ENCODE results near the gene EFCAB13. TPM values are rescaled to one million over a fixed set of nuclear protein-coding genes. Genes with fewer than 3 reads are reported as not detected.
A peak's percentile ranks its signal among the peaks of the same experiment; 100 is the strongest.
"Not testable (repeated sequence)": the region's sequence is repeated elsewhere in the genome, so short reads cannot be mapped to it uniquely, and the experiment has no call there.

Gene EFCAB13
- total RNA-seq, 2 experiments from 2014 or later = 5.9 to 9.1 TPM

- Mint-ChIP-seq H3K36me3 (no peaks in the 10 kb centered on the region), H3K27ac (no peak overlapping the region), H3K4me1 (peaks cover 15% of the 10 kb centered on the region), H3K27me3 (peaks cover 29% of the 10 kb centered on the region), H3K9me3 (ENCODE audit: low read depth) (peaks cover 5% of the 10 kb centered on the region), H3K4me3 (no peak overlapping the region)
- DNase-seq (no peak), ATAC-seq (no peak)
- CTCF ChIA-PET = no interaction called here
These were observed 2.8 kb upstream of the EFCAB13 start for GRCh38 chr17:47320879-47321502.

DNA sequence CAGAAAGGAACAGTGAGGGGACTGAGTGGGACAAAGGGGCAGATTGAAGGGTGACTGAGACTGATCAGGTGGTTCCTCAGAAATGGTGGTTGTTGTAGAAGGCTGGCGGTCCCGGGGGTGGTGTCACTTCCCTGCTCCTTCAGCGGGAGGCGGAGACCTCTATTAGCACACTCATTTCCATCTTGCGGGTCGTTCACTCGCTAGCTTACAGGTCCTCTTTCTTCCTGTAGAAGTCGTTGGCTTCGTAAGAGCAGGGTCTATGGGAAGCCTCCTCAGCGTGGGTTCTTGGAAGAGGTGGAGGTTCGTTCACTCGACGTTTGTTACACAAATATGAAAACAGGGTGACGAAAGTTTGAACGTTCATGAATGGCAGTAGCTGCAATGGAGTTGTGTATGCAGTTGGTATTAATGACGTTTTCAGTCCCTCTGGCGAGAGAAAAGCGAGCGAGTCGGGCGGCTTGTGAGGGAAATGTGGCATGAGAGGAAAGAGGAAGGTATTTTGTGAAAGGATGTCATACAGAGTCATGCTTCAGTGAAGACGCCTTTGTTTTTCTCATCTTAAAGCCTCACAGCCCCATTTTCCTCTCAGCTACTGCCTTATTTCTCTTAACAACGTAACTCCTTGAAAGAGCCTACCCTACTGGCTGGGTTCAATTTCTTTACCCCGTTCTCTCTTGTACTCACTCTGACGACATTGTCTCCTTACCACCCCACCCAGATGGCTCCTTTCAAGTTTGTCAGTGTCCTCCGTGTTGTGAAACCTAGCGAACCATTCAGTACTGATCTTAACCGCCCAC is 667 bp downstream of the EFCAB13 start:
- DNase-seq (peak; percentile 82), ATAC-seq (peak; percentile 73)
- Mint-ChIP-seq H3K4me3 (peak overlapping the region; percentile 98), H3K36me3 (no peaks in the 10 kb centered on the region), H3K4me1 (peaks cover 15% of the 10 kb centered on the region), H3K9me3 (ENCODE audit: low read depth) (peaks cover 5% of the 10 kb centered on the region), H3K27me3 (peaks cover 21% of the 10 kb centered on the region), H3K27ac (peak overlapping the region; percentile 94)
- CTCF ChIA-PET = interaction anchor here (0.8 to 3.7 kb wide), 7 partner anchors 9 to 1630 kb away, joined by 3 to 14 read pairs (median 3); no protein-coding TSS in a partner anchor

DNA sequence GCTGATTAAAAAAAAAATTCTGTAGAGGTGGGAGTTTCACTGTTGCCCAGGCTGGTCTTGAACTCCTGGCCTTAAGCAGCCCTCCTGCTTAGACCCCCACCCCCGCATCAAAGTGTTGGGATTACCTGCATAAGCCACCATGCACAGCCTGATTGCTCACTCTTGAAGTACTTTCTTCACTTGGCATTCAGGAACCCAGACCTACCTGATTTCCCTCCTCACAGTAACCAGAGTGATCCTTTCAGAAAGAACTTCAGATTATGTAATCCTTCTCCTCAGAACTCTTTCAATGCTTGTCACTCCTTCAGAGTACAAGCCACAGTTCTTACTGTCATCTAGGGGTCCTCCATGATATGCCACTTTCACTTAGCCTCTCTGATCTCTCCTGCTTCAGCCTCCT is 1.4 kb downstream of the EFCAB13 start:
- Mint-ChIP-seq H3K4me1 (peaks cover 15% of the 10 kb centered on the region), H3K27ac (peak overlapping the region; percentile 41), H3K27me3 (peaks cover 20% of the 10 kb centered on the region), H3K9me3 (ENCODE audit: low read depth) (peaks cover 5% of the 10 kb centered on the region), H3K4me3 (peak overlapping the region; percentile 98), H3K36me3 (peaks cover 1% of the 10 kb centered on the region)
- no peak for ATAC-seq
- no peak for DNase-seq
- CTCF ChIA-PET = interaction anchor here (0.8 to 3.7 kb wide), 4 partner anchors 10 to 290 kb away, joined by 3 to 14 read pairs (median 6); no protein-coding TSS in a partner anchor

DNA sequence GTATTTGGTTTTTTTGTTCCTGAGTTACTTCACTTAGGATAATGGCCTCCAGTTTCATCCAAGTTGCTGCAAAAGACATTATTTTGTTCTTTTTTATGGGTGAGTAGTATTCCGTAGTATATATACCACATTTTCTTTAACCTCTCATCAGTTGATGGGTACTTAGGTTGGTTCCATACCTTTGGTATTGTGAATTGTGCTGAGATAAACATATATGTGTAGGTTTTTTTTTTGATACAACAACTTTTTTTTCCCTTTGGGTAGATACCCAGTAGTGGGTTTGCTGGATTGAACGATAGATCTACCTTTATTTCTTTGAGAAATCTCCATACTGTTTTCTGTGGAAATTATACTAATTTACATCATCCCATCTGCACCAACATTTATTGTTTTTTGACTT is 6.8 kb downstream of the EFCAB13 start:
- no peak overlapping the region for H3K4me3 Mint-ChIP-seq
- DNase-seq (no peak), ATAC-seq (no peak)
- CTCF ChIA-PET = interaction anchor here (1.7 kb wide), 1 partner anchor 32 kb away, joined by 4 read pairs; no protein-coding TSS in a partner anchor
- H3K9me3 Mint-ChIP-seq (ENCODE audit: low read depth) = no peaks in the 10 kb centered on the region
- H3K27ac Mint-ChIP-seq = no peak overlapping the region
- peaks cover under 1% of the 10 kb centered on the region for H3K4me1 Mint-ChIP-seq
- H3K36me3 Mint-ChIP-seq = peaks cover 17% of the 10 kb centered on the region
- H3K27me3 Mint-ChIP-seq = peaks cover under 1% of the 10 kb centered on the region

DNA sequence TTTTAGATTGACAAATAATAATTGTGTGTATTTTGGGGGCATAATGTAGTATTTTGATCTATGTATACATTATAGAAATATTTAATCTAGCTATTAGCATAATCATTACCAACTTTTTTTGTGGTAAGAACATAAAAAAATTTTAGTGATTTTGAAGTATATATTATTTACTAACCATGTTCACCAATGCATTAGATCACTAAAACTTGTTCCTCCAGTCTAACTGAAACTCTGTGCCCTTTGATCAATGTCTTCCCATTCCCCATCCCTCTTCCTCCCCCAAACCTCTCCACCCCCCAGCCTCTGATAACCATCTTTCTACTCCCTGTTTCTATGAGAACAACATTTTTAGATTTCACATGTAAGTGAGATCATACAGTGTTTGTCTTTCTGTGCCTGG is 8.5 kb downstream of the EFCAB13 start:
- CTCF ChIA-PET = interaction anchor here (1.5 kb wide), 1 partner anchor 8 kb away, joined by 4 read pairs; no protein-coding TSS in a partner anchor
- ATAC-seq (no peak), DNase-seq (no peak)
- no peak overlapping the region for H3K4me3 Mint-ChIP-seq
- H3K27ac Mint-ChIP-seq = no peak overlapping the region
- no peaks in the 10 kb centered on the region for H3K4me1 Mint-ChIP-seq
- peaks cover 17% of the 10 kb centered on the region for H3K36me3 Mint-ChIP-seq
- H3K27me3 Mint-ChIP-seq = no peaks in the 10 kb centered on the region
- no peaks in the 10 kb centered on the region for H3K9me3 Mint-ChIP-seq (ENCODE audit: low read depth)

DNA sequence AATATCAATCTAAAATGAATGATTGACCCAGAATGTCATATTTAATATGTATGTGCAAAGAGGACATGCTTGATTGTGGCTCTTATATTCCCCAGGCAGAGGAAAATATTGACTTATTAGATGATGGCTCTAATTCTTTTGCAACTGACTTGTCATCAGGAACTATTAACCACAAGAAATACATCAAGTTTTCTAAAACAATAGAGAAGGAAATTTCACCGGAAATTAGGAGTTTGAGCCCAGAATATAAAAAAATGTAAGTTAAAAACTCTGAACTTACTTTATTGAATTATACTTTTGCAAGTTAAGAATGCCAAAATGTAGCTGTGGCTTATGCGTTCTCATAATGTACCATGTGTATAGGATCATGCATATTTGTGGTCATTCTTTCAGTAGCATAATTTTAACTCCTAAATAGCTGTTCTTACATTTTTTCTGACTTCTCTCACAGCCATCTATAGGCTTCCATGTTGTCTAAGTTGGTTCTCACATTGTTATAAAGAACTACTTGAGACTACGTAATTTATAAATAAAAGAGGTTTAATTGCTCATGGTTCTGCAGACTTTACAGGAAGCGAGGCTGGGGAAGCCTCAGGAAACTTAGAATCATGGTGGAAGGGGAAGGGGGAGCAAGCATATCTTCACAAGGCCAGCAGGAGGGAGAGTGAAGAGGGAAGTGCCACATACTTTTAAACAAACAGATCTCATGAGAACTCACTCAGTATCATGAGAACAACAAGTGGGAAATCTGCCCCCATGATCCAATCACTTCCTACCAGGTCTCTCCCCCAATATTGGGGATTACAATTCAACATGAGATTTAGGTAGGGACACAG is 11.6 kb downstream of the EFCAB13 start:
- no peaks in the 10 kb centered on the region for H3K9me3 Mint-ChIP-seq (ENCODE audit: low read depth)
- H3K4me3 Mint-ChIP-seq = no peak overlapping the region
- H3K4me1 Mint-ChIP-seq = no peaks in the 10 kb centered on the region
- H3K27me3 Mint-ChIP-seq = no peaks in the 10 kb centered on the region
- CTCF ChIA-PET = interaction anchor here (1.3 kb wide), 1 partner anchor 20 kb away, joined by 3 read pairs; no protein-coding TSS in a partner anchor
- ATAC-seq = no peak
- no peak overlapping the region for H3K27ac Mint-ChIP-seq
- DNase-seq = no peak
- peaks cover 18% of the 10 kb centered on the region for H3K36me3 Mint-ChIP-seq

DNA sequence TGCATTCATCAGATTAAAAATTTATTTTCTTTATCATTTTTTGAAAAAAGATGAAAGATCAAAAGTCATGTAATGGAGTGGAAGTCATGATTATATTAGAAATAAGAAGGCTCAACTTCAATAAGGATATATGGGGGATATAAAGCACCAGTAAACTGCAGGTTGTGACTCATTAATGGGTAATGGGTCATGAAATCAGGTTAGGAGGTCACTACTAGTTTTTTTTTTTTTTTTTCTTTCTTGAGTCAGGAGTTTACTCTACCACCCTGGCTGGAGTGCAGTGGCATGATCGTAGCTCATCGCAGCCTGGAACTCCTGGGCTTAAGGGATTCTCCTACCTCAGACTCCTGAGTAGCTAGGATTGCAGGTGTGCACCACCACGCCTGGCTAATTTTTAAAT is 14.3 kb downstream of the EFCAB13 start:
- Mint-ChIP-seq H3K9me3 (ENCODE audit: low read depth) (no peaks in the 10 kb centered on the region), H3K27me3 (no peaks in the 10 kb centered on the region), H3K4me1 (no peaks in the 10 kb centered on the region), H3K27ac (no peak overlapping the region), H3K36me3 (peaks cover 8% of the 10 kb centered on the region), H3K4me3 (no peak overlapping the region)
- ATAC-seq (no peak), DNase-seq (no peak)
- CTCF ChIA-PET = interaction anchor here (0.6 kb wide), 1 partner anchor 9 kb away, joined by 4 read pairs; no protein-coding TSS in a partner anchor

- Mint-ChIP-seq H3K27me3 (no peaks in the 10 kb centered on the region), H3K36me3 (peaks cover 10% of the 10 kb centered on the region), H3K9me3 (ENCODE audit: low read depth) (no peaks in the 10 kb centered on the region), H3K27ac (no peak overlapping the region), H3K4me1 (peaks cover 2% of the 10 kb centered on the region), H3K4me3 (no peak overlapping the region)
- ATAC-seq = no peak
- CTCF ChIA-PET = no interaction called here
- DNase-seq = no peak
These were observed 29.1 kb downstream of the EFCAB13 start for GRCh38 chr17:47352848-47353247.

DNA sequence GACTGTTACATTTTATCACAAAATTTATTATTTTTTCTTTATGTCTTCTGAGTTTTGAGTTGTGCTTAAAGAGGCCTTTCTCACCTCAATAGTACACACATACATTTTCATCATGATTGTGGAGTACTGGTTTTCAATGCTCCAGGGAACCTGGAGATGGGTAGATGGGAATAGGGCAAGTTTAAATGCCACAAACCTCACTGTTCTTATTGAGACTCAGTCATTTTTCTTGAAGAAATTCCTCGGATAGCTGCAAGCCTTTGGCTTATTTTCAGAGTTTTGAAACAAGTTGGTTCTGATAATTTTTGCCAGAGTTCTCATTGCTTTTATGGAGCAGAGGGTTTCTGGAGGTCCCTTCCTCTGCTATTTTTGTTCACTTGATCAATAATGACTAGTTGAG is 34.9 kb downstream of the EFCAB13 start:
- DNase-seq (no peak), ATAC-seq (no peak)
- no peaks in the 10 kb centered on the region for H3K9me3 Mint-ChIP-seq (ENCODE audit: low read depth)
- no peak overlapping the region for H3K4me3 Mint-ChIP-seq
- H3K27ac Mint-ChIP-seq = no peak overlapping the region
- CTCF ChIA-PET = no interaction called here
- H3K36me3 Mint-ChIP-seq = peaks cover 10% of the 10 kb centered on the region
- H3K4me1 Mint-ChIP-seq = peaks cover 2% of the 10 kb centered on the region
- no peaks in the 10 kb centered on the region for H3K27me3 Mint-ChIP-seq

DNA sequence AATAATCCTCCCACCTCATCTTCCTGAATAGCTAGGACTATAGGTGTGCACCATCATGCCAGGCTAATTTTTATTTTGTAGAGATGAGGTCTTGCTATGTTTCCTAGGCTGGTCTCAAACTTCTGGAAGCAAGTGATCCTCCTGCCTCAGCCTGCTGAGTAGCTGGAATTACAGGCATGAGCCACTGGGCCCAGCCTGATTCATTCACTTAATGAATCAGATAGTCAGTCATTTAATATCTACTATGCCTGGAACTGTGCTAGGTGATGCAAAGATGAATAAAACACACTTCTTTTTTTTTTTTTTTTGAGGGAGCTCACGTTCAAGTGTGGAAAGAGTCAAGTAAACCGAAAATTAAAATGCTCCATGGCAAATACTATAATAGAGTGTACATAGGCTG is 39.4 kb downstream of the EFCAB13 start:
- no peaks in the 10 kb centered on the region for H3K36me3 Mint-ChIP-seq
- H3K27ac Mint-ChIP-seq = no peak overlapping the region
- CTCF ChIA-PET = interaction anchor here (0.6 to 3.2 kb wide), 2 partner anchors 174 to 252 kb away, joined by 3 to 17 read pairs; no protein-coding TSS in a partner anchor
- no peaks in the 10 kb centered on the region for H3K27me3 Mint-ChIP-seq
- H3K4me3 Mint-ChIP-seq = no peak overlapping the region
- DNase-seq (no peak), ATAC-seq (no peak)
- no peaks in the 10 kb centered on the region for H3K9me3 Mint-ChIP-seq (ENCODE audit: low read depth)
- no peaks in the 10 kb centered on the region for H3K4me1 Mint-ChIP-seq

- Mint-ChIP-seq H3K27ac (no peak overlapping the region), H3K36me3 (no peaks in the 10 kb centered on the region), H3K4me3 (no peak overlapping the region), H3K9me3 (ENCODE audit: low read depth) (no peaks in the 10 kb centered on the region), H3K4me1 (no peaks in the 10 kb centered on the region), H3K27me3 (peaks cover 6% of the 10 kb centered on the region)
- ATAC-seq = no peak
- CTCF ChIA-PET = no interaction called here
- DNase-seq = no peak
These were observed 43.5 kb downstream of the EFCAB13 start for GRCh38 chr17:47367257-47367656.

DNA sequence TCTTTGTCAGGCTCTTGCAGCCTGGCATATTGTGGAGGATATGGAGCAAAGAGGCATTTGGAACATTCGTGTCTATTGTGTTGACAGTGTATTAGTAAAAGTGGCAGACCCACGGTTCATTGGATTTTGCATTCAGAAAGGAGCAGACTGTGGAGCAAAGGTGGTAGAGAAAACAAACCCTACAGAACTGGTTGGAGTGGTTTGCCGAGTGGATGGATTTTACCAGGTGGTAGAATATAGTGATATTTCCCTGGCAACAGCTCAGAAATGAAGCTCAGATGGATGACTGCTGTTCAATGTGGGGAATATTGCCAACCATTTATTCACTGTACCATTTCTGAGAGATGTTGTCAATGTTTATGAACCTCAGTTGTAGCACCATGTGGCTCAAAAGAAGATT is 44.5 kb downstream of the EFCAB13 start:
- CTCF ChIA-PET = no interaction called here
- peaks cover 13% of the 10 kb centered on the region for H3K27me3 Mint-ChIP-seq
- H3K4me3 Mint-ChIP-seq = no peak overlapping the region
- no peaks in the 10 kb centered on the region for H3K4me1 Mint-ChIP-seq
- no peak for ATAC-seq
- DNase-seq = no peak
- no peak overlapping the region for H3K27ac Mint-ChIP-seq
- H3K9me3 Mint-ChIP-seq (ENCODE audit: low read depth) = peaks cover 5% of the 10 kb centered on the region
- H3K36me3 Mint-ChIP-seq = peaks cover 8% of the 10 kb centered on the region

GRCh38 chr17:47370899-47371298 is 47.1 kb downstream of the EFCAB13 start:
- H3K27ac Mint-ChIP-seq; H3K36me3 Mint-ChIP-seq; H3K9me3 Mint-ChIP-seq (ENCODE audit: low read depth); CTCF ChIA-PET; ATAC-seq; H3K4me3 Mint-ChIP-seq; H3K4me1 Mint-ChIP-seq; DNase-seq: not testable (repeated sequence)
- peaks cover 13% of the 10 kb centered on the region for H3K27me3 Mint-ChIP-seq
